Activated gamma-delta T cell treated with anti-CD3 and anti-CD28 coated beads, Interleukin-2, amount 50 U/mL, for 16 hours (primary cell): ENCODE data around the gene LBHD1.
"Not testable (repeated sequence)": the region's sequence is repeated elsewhere in the genome, so short reads cannot be mapped to it uniquely, and the experiment has no call there.

Source experiments
- DNase-seq: peaks from one replicate; pipeline ENCODE4 v3.0.0-alpha.2; 2020; ENCODE audit warnings: low read depth

LBHD1 gene

GRCh38 chr11:62664405-62665074 is 7.5 kb downstream of the LBHD1 start:
- no peak for DNase-seq

GRCh38 chr11:62656796-62657429 is 15.2 kb downstream of the LBHD1 start:
- no peak for DNase-seq

- DNase-seq, result no peak
Observed at GRCh38 chr11:62654297-62654696, 17.8 kb downstream of the LBHD1 start.

GRCh38 chr11:62652161-62653006 is 19.7 kb downstream of the LBHD1 start:
- no peak for DNase-seq

- not testable (repeated sequence) for DNase-seq
Observed at GRCh38 chr11:62650283-62650682, 21.8 kb downstream of the LBHD1 start.

- no peak for DNase-seq
Observed at GRCh38 chr11:62649486-62649885, 22.6 kb downstream of the LBHD1 start.

GRCh38 chr11:62648967-62649364 is 23.1 kb downstream of the LBHD1 start:
- no peak for DNase-seq

- no peak for DNase-seq
Observed at GRCh38 chr11:62648185-62648966, 23.7 kb downstream of the LBHD1 start.

- DNase-seq, result no peak
Observed at GRCh38 chr11:62647609-62648005, 24.5 kb downstream of the LBHD1 start.

- DNase-seq, result no peak
Observed at GRCh38 chr11:62646825-62647608, 25.1 kb downstream of the LBHD1 start.

GRCh38 chr11:62645946-62646824 is 25.9 kb downstream of the LBHD1 start, which contains the start of gene GANAB:
GANAB (minus strand) TSS chr11:62646613; CDS start chr11:62646599, 14 bp downstream.
- DNase-seq, result peak; percentile 99

- no peak for DNase-seq
Observed at GRCh38 chr11:62645671-62645945, 26.5 kb downstream of the LBHD1 start.

GRCh38 chr11:62644220-62644619 is 27.8 kb downstream of the LBHD1 start:
- no peak for DNase-seq

GRCh38 chr11:62632492-62632891 is 39.6 kb downstream of the LBHD1 start:
- DNase-seq, result no peak

GRCh38 chr11:62627713-62628112 is 44.4 kb downstream of the LBHD1 start:
- DNase-seq, result no peak

- DNase-seq, result no peak
Observed at GRCh38 chr11:62622476-62623089, 49.5 kb downstream of the LBHD1 start.

- DNase-seq, result peak; percentile 96
Observed at GRCh38 chr11:62621567-62622470, 50.2 kb downstream of the LBHD1 start, which contains the start of gene B3GAT3. B3GAT3 (minus strand) TSS chr11:62621986; CDS start chr11:62621947, 39 bp downstream.

- DNase-seq, result no peak
Observed at GRCh38 chr11:62621027-62621566, 51.0 kb downstream of the LBHD1 start.
